Fibroblast of upper back skin (primary cell): ENCODE measurements around the gene DOCK2.

Experiments
- DNase-seq: peaks from one replicate; pipeline ENCODE4 v3.0.0-alpha.2; 2013

The DOCK2 gene

GRCh38 chr5:170105642-170106611 lies 468.9 kb downstream of the DOCK2 start, which contains the start of gene FOXI1:
TSS of gene FOXI1 (plus strand) at chr5:170105897. CDS start at chr5:170105958, 61 bp downstream.
- DNase-seq, result no peak

- DNase-seq, result no peak
Observed at GRCh38 chr5:170107674-170108073, 470.6 kb downstream of the DOCK2 start.

GRCh38 chr5:170108266-170108785 lies 471.3 kb downstream of the DOCK2 start:
- DNase-seq, result no peak

- DNase-seq, result no peak
Observed at GRCh38 chr5:170109059-170110031, 472.3 kb downstream of the DOCK2 start.

GRCh38 chr5:170110403-170111087 lies 473.5 kb downstream of the DOCK2 start:
- DNase-seq, result no peak

GRCh38 chr5:170111088-170111785 lies 474.2 kb downstream of the DOCK2 start:
- no peak for DNase-seq

- no peak for DNase-seq
Observed at GRCh38 chr5:170112876-170113521, 475.9 kb downstream of the DOCK2 start.

- no peak for DNase-seq
Observed at GRCh38 chr5:170113522-170113900, 476.4 kb downstream of the DOCK2 start.

- no peak for DNase-seq
Observed at GRCh38 chr5:170114271-170114670, 477.2 kb downstream of the DOCK2 start.

GRCh38 chr5:170115925-170116324 lies 478.9 kb downstream of the DOCK2 start:
- no peak for DNase-seq

GRCh38 chr5:170117736-170118135 lies 480.7 kb downstream of the DOCK2 start:
- DNase-seq, result no peak

- peak; percentile 95 for DNase-seq
Observed at GRCh38 chr5:170120576-170120975, 483.5 kb downstream of the DOCK2 start.

GRCh38 chr5:170121321-170121720 lies 484.2 kb downstream of the DOCK2 start:
- peak; percentile 80 for DNase-seq

- DNase-seq, result no peak
Observed at GRCh38 chr5:170126061-170126460, 489.0 kb downstream of the DOCK2 start.

- DNase-seq, result no peak
Observed at GRCh38 chr5:170126626-170127025, 489.6 kb downstream of the DOCK2 start.

- DNase-seq, result no peak
Observed at GRCh38 chr5:170131235-170131634, 494.2 kb downstream of the DOCK2 start.

- peak; percentile 89 for DNase-seq
Observed at GRCh38 chr5:170132269-170132975, 495.3 kb downstream of the DOCK2 start.
